HG03108 (cell line): ENCODE measurements around the gene ZSWIM4.

ENCODE experiments used
- ATAC-seq: cut with Tn5 transposase; IDR thresholded peaks from one replicate; pipeline ENCODE4 v1.9.1; 2021; ENCODE audit warnings: moderate library complexity; ENCODE audit not compliant: unreplicated experiment

The ZSWIM4 gene

GRCh38 chr19:13869281-13869680 lies 74.0 kb downstream of the ZSWIM4 start:
- ATAC-seq, result no peak

GRCh38 chr19:13870873-13871272 lies 75.6 kb downstream of the ZSWIM4 start:
- no peak for ATAC-seq

GRCh38 chr19:13872339-13872694 lies 77.1 kb downstream of the ZSWIM4 start:
- ATAC-seq, result no peak

DNA sequence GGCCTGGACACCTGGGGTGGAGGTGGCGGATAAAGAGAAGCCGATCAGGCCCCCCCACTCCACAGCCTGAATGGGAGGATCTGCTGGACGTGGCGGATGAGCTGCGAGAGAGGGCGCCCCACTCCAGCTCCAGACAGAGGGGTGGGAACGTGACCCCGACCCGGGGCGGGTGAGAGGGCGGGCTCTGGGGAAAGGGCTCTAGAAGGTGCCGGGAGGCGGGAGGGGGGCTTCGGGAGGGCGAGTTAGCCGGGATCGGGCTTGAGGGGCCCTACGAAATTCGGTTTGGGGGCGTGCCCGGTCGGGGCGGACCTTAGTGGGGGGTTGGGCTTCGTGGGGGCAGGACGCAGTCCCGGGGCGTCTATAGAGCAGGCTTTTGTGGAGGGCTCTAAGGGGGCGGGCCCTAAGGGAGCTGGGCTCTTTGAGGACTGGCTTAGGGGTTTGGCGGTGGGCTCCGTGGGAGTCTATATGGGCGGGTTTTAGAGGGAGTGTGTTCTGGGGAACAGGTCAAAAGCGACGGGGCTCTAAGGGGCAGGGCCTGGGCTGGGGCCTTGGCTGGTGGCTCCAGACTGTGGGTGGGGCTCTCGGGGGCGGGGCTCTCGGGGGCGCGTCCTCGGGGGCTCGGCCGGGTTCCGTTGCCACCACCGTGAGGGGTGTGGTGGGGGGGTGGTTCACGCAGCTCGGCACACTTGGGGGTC lies 77.6 kb downstream of the ZSWIM4 start:
- ATAC-seq, result no peak

DNA sequence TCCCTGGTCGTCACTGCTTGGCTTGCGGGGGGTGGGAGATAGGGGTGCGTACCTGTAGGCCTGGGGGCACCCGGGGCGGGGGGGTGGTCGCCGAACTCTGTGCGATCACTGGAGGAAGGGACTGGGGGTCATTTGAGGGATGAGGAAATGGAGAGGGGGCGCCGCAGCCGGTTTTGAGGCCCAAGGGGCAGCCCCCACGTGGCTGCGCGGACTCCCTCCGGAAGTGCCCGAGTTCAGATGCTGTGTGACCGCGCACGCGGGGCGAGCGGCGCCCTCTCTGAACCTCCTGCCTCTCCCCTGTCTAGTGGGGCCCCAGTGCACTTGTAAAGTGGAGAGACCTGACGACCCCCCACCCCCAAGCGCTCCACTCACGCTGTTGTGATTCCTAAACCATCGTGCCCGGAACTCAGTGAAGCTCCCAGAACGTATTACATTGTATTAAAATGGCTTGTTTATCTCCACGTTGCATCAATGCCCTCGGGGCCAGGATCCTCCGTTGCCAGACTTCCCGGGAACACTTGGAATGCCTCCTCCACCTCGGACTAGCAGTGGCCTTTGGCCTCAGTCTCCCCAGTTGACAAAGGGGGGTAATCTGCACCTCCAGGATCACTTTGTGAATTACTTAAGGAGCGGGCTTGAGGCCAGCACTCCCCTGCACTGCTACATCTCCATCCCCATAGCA lies 78.7 kb downstream of the ZSWIM4 start:
- no peak for ATAC-seq

DNA sequence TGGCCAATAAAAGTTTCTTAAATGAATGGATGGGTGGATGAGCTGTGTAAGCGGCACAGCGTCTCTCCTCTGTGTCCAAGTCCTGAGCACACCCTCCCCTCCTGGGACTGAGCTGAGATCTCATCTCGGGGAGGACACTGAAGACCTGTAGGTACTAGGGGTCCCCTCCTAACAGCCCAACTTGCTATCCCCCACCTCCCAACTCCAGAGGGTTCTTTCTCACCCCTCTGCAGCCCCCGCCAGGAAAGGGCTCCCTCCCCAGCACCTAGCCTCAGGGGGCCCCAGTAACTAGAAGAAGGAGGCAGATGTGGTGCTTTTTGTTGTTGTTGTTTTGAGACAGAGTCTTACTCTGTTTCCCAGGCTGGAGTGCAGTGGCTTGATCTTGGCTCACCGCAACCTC lies 80.6 kb downstream of the ZSWIM4 start:
- no peak for ATAC-seq

DNA sequence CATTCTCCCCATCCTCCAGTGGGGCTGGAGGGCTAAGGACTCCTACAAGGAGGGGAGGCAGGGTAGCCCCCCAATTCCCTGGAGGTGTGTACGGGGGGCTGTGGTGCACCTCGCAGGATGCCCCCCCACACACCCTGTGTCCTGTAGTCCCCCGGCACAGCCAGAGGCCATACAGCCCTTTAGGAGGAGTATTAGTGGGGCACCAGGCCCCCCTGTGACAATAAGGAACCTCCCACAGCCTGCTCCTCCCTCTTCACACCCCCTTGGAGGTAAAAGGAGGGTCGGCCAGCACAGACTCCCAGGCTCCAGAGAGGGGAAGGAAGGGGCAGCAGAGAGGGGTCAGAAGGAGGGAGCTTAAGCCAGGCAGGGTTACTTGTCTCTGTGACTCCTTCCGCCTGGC lies 81.6 kb downstream of the ZSWIM4 start, which contains the start of gene NANOS3:
TSS of gene NANOS3 (plus strand) at position 301 of the 400 bp plus-strand sequence. CDS start 115 bp downstream, outside the sequence.
- no peak for ATAC-seq

GRCh38 chr19:13877303-13877702 lies 82.1 kb downstream of the ZSWIM4 start:
- ATAC-seq, result no peak

- ATAC-seq, result peak; percentile 76
Measured at GRCh38 chr19:13880059-13881043, 85.1 kb downstream of the ZSWIM4 start.

DNA sequence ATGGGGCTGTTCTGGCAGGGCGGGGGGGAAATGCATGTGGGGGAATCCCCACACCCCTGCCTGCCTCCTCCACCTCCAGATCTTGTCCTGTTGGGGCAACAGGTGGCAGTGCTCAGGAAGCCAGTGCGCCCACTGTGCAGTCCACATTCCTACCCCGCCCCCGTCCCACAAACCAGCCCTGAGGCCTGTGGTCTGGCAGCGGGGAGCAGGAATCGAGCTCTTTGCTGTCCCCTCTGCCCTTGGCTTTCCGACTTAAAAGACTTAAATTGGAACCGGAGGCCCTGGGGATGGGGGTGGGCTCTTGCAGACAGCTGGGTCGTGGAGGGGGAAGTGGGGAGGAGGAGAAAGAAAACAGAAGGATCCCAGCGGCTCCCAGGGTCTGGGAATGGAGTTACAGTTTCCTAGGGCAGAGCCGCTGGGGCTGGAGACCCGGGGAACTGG lies 86.0 kb downstream of the ZSWIM4 start:
- no peak for ATAC-seq
